HG03135 (cell line): ENCODE results near the gene ZNF438.
"Not testable (repeated sequence)": the region's sequence is repeated elsewhere in the genome, so short reads cannot be mapped to it uniquely, and the experiment has no call there.

Experiments
- ATAC-seq: cut with Tn5 transposase; IDR thresholded peaks from one replicate; pipeline ENCODE4 v1.9.1; 2021; ENCODE audit warnings: mild to moderate bottlenecking, moderate library complexity; ENCODE audit not compliant: unreplicated experiment

The ZNF438 gene

GRCh38 chr10:30816159-30816819 is 215.4 kb downstream of the ZNF438 start:
- ATAC-seq = no peak

GRCh38 chr10:30813872-30814481 is 217.7 kb downstream of the ZNF438 start:
- ATAC-seq = no peak

- ATAC-seq = no peak
Observed at GRCh38 chr10:30812018-30812851, 219.4 kb downstream of the ZNF438 start.

GRCh38 chr10:30811276-30812017 is 220.2 kb downstream of the ZNF438 start:
- no peak for ATAC-seq

- no peak for ATAC-seq
Observed at GRCh38 chr10:30810416-30810815, 221.2 kb downstream of the ZNF438 start.

GRCh38 chr10:30806850-30807249 is 224.8 kb downstream of the ZNF438 start:
- no peak for ATAC-seq

GRCh38 chr10:30805061-30805460 is 226.6 kb downstream of the ZNF438 start:
- ATAC-seq = no peak

GRCh38 chr10:30804478-30805055 is 227.1 kb downstream of the ZNF438 start:
- no peak for ATAC-seq

- no peak for ATAC-seq
Observed at GRCh38 chr10:30803892-30804322, 227.8 kb downstream of the ZNF438 start.

- ATAC-seq = no peak
Observed at GRCh38 chr10:30803058-30803457, 228.6 kb downstream of the ZNF438 start.

- ATAC-seq = no peak
Observed at GRCh38 chr10:30800368-30800767, 231.3 kb downstream of the ZNF438 start.

- ATAC-seq = no peak
Observed at GRCh38 chr10:30798646-30799185, 232.9 kb downstream of the ZNF438 start.

GRCh38 chr10:30795024-30795423 is 236.6 kb downstream of the ZNF438 start:
- not testable (repeated sequence) for ATAC-seq
